Heart left ventricle (tissue), 13 donors: ENCODE results near the gene CCDC8.

Experiments
- POLR2A ChIP-seq, 2 donors: fragments of 450-650 bp; IDR thresholded peaks; one replicate each; pipeline ENCODE4 v1.6.1; 2017; ENCODE audit warnings: antibody characterized with exemption in 2 of 2, mild to moderate bottlenecking in 2 of 2, moderate library complexity in 2 of 2
- TF ChIP-seq, protein P1 (sequence below), 12 donors: fragments of 200-600 bp; sonication (generic) in 4 of 12; IDR thresholded peaks; one replicate each; pipeline versions ENCODE4 v1.5.0 to v1.8.0; 2018 to 2022; ENCODE audit warnings: antibody characterized with exemption in 12 of 12, mild to moderate bottlenecking in 5 of 12
- donor health status: ischemic (EF 13 %, LVEDD 7.1; RV severe dilation, severe dysfunction).
- donor health status: DM: no; HTN: yes; CAD: no.
- donor health status: DM: no; HTN: no; CAD: no.
- donor health status: ischemic (EF 25% LVEDD 6.9; RV normal size, moderate dysfunction).
- donor health status: ischemic (EF 25% LVEDD 5.7; RV mildly dilated, moderate dysfunction).
- donor health status: ischemic (EF 35%, LVEDD 5.7; RV mildly dilated, moderate dysfunction).
- donor health status: nonischemic (EF 11% LVEDD 7.7; RV severe dilation, severe dysfunction).
- donor health status: DM: yes; HTN: yes; CAD: no.
- donor health status: PGD.
- donor health status: ischemic (EF 29% LVEDD 5.4; RV normal size, mild dysfunction).
- donor health status: nonischemic (EF 23%, LVEDD 6.1; RV moderate dilation, normal function).

- TF ChIP-seq, protein P1, sequence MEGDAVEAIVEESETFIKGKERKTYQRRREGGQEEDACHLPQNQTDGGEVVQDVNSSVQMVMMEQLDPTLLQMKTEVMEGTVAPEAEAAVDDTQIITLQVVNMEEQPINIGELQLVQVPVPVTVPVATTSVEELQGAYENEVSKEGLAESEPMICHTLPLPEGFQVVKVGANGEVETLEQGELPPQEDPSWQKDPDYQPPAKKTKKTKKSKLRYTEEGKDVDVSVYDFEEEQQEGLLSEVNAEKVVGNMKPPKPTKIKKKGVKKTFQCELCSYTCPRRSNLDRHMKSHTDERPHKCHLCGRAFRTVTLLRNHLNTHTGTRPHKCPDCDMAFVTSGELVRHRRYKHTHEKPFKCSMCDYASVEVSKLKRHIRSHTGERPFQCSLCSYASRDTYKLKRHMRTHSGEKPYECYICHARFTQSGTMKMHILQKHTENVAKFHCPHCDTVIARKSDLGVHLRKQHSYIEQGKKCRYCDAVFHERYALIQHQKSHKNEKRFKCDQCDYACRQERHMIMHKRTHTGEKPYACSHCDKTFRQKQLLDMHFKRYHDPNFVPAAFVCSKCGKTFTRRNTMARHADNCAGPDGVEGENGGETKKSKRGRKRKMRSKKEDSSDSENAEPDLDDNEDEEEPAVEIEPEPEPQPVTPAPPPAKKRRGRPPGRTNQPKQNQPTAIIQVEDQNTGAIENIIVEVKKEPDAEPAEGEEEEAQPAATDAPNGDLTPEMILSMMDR (IDR thresholded peaks at IDR 0.05) = no peak
- no peak for TF ChIP-seq POLR2A (IDR thresholded peaks at IDR 0.05)
Measured at GRCh38 chr19:46441866-46442265, 28.5 kb upstream of the CCDC8 start.
